ENCODE results near the gene HIP1.
A peak's percentile ranks its signal among the peaks of the same experiment; 100 is the strongest.

HIP1 gene

GRCh38 chr7:75756206-75756990 lies 17.7 kb upstream of the HIP1 start:
- H3K4me3 ChIP-seq (ENCODE audit: low read depth, low read length): no peak overlapping the region
- no peak for DNase-seq (ENCODE audit: low read depth)
- no peak for TF ChIP-seq POLR2A (IDR thresholded peaks at IDR 0.05; ENCODE audit: extremely low read depth, insufficient read length)
- TF ChIP-seq CTCF (IDR thresholded peaks at IDR 0.05; ENCODE audit: low read depth, low read length): no peak
- no peak for TF ChIP-seq MYC (IDR thresholded peaks at IDR 0.05; ENCODE audit: low read depth, low read length)
- TF ChIP-seq MAX (IDR thresholded peaks at IDR 0.05; ENCODE audit: low read depth, low read length): no peak

GRCh38 chr7:75743455-75743859 lies 4.7 kb upstream of the HIP1 start:
- DNase-seq (ENCODE audit: low read depth): no peak
- H3K4me3 ChIP-seq (ENCODE audit: low read depth, low read length): no peak overlapping the region
- TF ChIP-seq MAX (IDR thresholded peaks at IDR 0.05; ENCODE audit: low read depth, low read length) (no peak), MYC (IDR thresholded peaks at IDR 0.05; ENCODE audit: low read depth, low read length) (no peak), POLR2A (IDR thresholded peaks at IDR 0.05; ENCODE audit: extremely low read depth, insufficient read length) (no peak)

GRCh38 chr7:75740846-75741497 lies 2.2 kb upstream of the HIP1 start:
- TF ChIP-seq POLR2A (IDR thresholded peaks at IDR 0.05; ENCODE audit: extremely low read depth, insufficient read length) (no peak), MAX (IDR thresholded peaks at IDR 0.05; ENCODE audit: low read depth, low read length) (no peak), MYC (IDR thresholded peaks at IDR 0.05; ENCODE audit: low read depth, low read length) (no peak), CTCF (IDR thresholded peaks at IDR 0.05; ENCODE audit: low read depth, low read length) (no peak)
- H3K4me3 ChIP-seq (ENCODE audit: low read depth, low read length): peak overlapping the region; percentile 16
- DNase-seq (ENCODE audit: low read depth): peak; percentile 94

GRCh38 chr7:75739796-75740672 lies 1.3 kb upstream of the HIP1 start:
- peak overlapping the region; percentile 63 for H3K4me3 ChIP-seq (ENCODE audit: low read depth, low read length)
- no peak for TF ChIP-seq POLR2A (IDR thresholded peaks at IDR 0.05; ENCODE audit: extremely low read depth, insufficient read length)
- no peak for TF ChIP-seq MAX (IDR thresholded peaks at IDR 0.05; ENCODE audit: low read depth, low read length)
- TF ChIP-seq CTCF (IDR thresholded peaks at IDR 0.05; ENCODE audit: low read depth, low read length): no peak
- no peak for TF ChIP-seq MYC (IDR thresholded peaks at IDR 0.05; ENCODE audit: low read depth, low read length)
- DNase-seq (ENCODE audit: low read depth): no peak

GRCh38 chr7:75738975-75739795 lies 444 bp upstream of the HIP1 start:
- TF ChIP-seq MAX (IDR thresholded peaks at IDR 0.05; ENCODE audit: low read depth, low read length): no peak
- TF ChIP-seq POLR2A (IDR thresholded peaks at IDR 0.05; ENCODE audit: extremely low read depth, insufficient read length): peak; percentile 51
- H3K4me3 ChIP-seq (ENCODE audit: low read depth, low read length): peak overlapping the region; percentile 74

More at GRCh38 chr7:75738975-75739795, 444 bp upstream of the HIP1 start:
- peak; percentile 100 for DNase-seq (ENCODE audit: low read depth)
